GM12891 (cell line): ENCODE measurements around the gene TPK1.

ENCODE experiments used
- POLR2A ChIP-seq: IDR thresholded peaks from 2 replicates; pipeline ENCODE4 v1.6.1; 2011; ENCODE audit warnings: low read depth, low read length, control low read depth
- SPI1 ChIP-seq: IDR thresholded peaks from 2 replicates; pipeline ENCODE4 v1.6.1; 2011; ENCODE audit warnings: low read depth, low read length, control low read depth

GRCh38 chr7:144477348-144477747, 358.5 kb downstream of the TPK1 start:
- TF ChIP-seq SPI1 (no peak), POLR2A (no peak)
